ENCODE data around the gene SLCO2A1. TPM values are rescaled to one million over a fixed set of nuclear protein-coding genes. Genes with fewer than 3 reads are reported as not detected.

The SLCO2A1 gene
- total RNA-seq, 1 donor from 2014 or later = 1.0 TPM

- H3K9me3 Mint-ChIP-seq (ENCODE audit: low read depth) = no peaks in the 10 kb centered on the region
- TF ChIP-seq CTCF (IDR thresholded peaks at IDR 0.05) = no peak
- H3K27me3 Mint-ChIP-seq (ENCODE audit: low read depth) = no peaks in the 10 kb centered on the region
- no peak for DNase-seq (ENCODE audit: low spot score)
- H3K36me3 Mint-ChIP-seq (ENCODE audit: low read depth) = no peaks in the 10 kb centered on the region
- no peak overlapping the region for H3K4me3 Mint-ChIP-seq (ENCODE audit: unreplicated experiment)
- H3K4me1 Mint-ChIP-seq (ENCODE audit: low read depth) = no peaks in the 10 kb centered on the region
- no peak overlapping the region for H3K27ac Mint-ChIP-seq (ENCODE audit: unreplicated experiment)
These were observed 141.7 kb downstream of the SLCO2A1 start for GRCh38 chr3:133887803-133888703.

GRCh38 chr3:133887074-133887802 is 142.5 kb downstream of the SLCO2A1 start:
- no peak overlapping the region for H3K27ac Mint-ChIP-seq (ENCODE audit: unreplicated experiment)
- H3K9me3 Mint-ChIP-seq (ENCODE audit: low read depth) = no peaks in the 10 kb centered on the region
- H3K27me3 Mint-ChIP-seq (ENCODE audit: low read depth) = no peaks in the 10 kb centered on the region
- no peak for TF ChIP-seq CTCF (IDR thresholded peaks at IDR 0.05)
- peaks cover under 1% of the 10 kb centered on the region for H3K36me3 Mint-ChIP-seq (ENCODE audit: low read depth)
- H3K4me1 Mint-ChIP-seq (ENCODE audit: low read depth) = no peaks in the 10 kb centered on the region
- no peak overlapping the region for H3K4me3 Mint-ChIP-seq (ENCODE audit: unreplicated experiment)
- DNase-seq (ENCODE audit: low spot score) = no peak

GRCh38 chr3:133886031-133886722 is 143.5 kb downstream of the SLCO2A1 start:
- H3K36me3 Mint-ChIP-seq (ENCODE audit: low read depth) = peaks cover 2% of the 10 kb centered on the region
- H3K9me3 Mint-ChIP-seq (ENCODE audit: low read depth) = no peaks in the 10 kb centered on the region
- H3K4me3 Mint-ChIP-seq (ENCODE audit: unreplicated experiment) = no peak overlapping the region
- H3K4me1 Mint-ChIP-seq (ENCODE audit: low read depth) = no peaks in the 10 kb centered on the region
- no peak overlapping the region for H3K27ac Mint-ChIP-seq (ENCODE audit: unreplicated experiment)
- no peaks in the 10 kb centered on the region for H3K27me3 Mint-ChIP-seq (ENCODE audit: low read depth)
- no peak for TF ChIP-seq CTCF (IDR thresholded peaks at IDR 0.05)
- DNase-seq (ENCODE audit: low spot score) = no peak

- Mint-ChIP-seq H3K27ac (ENCODE audit: unreplicated experiment) (no peak overlapping the region), H3K9me3 (ENCODE audit: low read depth) (no peaks in the 10 kb centered on the region), H3K36me3 (ENCODE audit: low read depth) (peaks cover 2% of the 10 kb centered on the region), H3K27me3 (ENCODE audit: low read depth) (no peaks in the 10 kb centered on the region), H3K4me3 (ENCODE audit: unreplicated experiment) (no peak overlapping the region), H3K4me1 (ENCODE audit: low read depth) (no peaks in the 10 kb centered on the region)
- TF ChIP-seq CTCF (IDR thresholded peaks at IDR 0.05) = no peak
- DNase-seq (ENCODE audit: low spot score) = no peak
These were observed 144.6 kb downstream of the SLCO2A1 start for GRCh38 chr3:133884887-133885711.
